Upper lobe of left lung (tissue), 4 donors: ENCODE results near the gene MRPL40.

ENCODE experiments used
- CTCF ChIP-seq, 6 experiments: fragments of 450-650 bp in 4 of 6; fragments of 200-600 bp in 2 of 6; sonication (generic) in 2 of 6; IDR thresholded peaks; one replicate each; pipeline ENCODE4 v1.5.1; 2016 to 2019; ENCODE audit warnings: antibody characterized with exemption in 6 of 6
- POLR2A ChIP-seq, 4 donors: fragments of 450-650 bp; IDR thresholded peaks; one replicate each; pipeline ENCODE4 v1.5.1; 2016 to 2017; ENCODE audit warnings: antibody characterized with exemption in 4 of 4, mild to moderate bottlenecking in 2 of 4

DNA sequence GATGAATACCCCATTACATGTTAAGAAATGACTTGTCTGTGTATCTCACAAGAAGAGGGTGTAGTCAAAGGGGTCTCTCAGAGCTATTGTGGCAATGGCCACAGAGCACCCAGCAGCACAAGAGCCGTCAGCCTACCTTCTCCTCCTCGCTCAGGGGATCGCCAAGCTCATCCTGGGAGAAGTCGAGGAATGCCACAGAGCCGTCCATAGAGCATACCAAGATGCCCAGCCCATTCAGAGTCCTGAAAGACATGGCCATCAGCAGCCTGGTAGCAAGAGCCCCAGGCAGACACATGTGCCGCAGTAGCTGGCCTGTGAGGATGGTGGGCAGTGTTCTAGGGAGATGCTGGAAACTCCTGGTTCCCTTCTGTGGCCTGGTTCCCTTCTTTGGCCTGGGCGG, 44.8 kb upstream of the MRPL40 start:
- TF ChIP-seq CTCF (IDR thresholded peaks at IDR 0.05) (no peak), POLR2A (IDR thresholded peaks at IDR 0.05) (no peak)
